C4-2B (cell line): Measurements from ENCODE around the gene PSMF1.
A peak's percentile ranks its signal among the peaks of the same experiment; 100 is the strongest.

ENCODE experiments used
- H3K27ac ChIP-seq: fragments of 450-650 bp; 2 replicates; pipeline ENCODE4 v1.5.1; 2017
- CTCF ChIP-seq: fragments of 450-650 bp; conservative IDR thresholded peaks from 2 replicates; pipeline ENCODE4 v1.5.1; 2017; ENCODE audit warnings: mild to moderate bottlenecking
- ZFX ChIP-seq: fragments of 450-650 bp; IDR thresholded peaks from 2 replicates; pipeline ENCODE4 v1.6.1; 2017

The PSMF1 gene

GRCh38 chr20:1107176-1107575, 11.2 kb upstream of the PSMF1 start:
- no peak for TF ChIP-seq ZFX
- TF ChIP-seq CTCF: no peak
- no peak overlapping the region for H3K27ac ChIP-seq

GRCh38 chr20:1108437-1108920, 9.9 kb upstream of the PSMF1 start:
- no peak overlapping the region for H3K27ac ChIP-seq
- TF ChIP-seq CTCF (peak; percentile 80), ZFX (no peak)

- TF ChIP-seq CTCF: no peak
- no peak for TF ChIP-seq ZFX
These were observed 5.5 kb upstream of the PSMF1 start for GRCh38 chr20:1112908-1113307.

GRCh38 chr20:1118004-1118335, 432 bp upstream of the PSMF1 start:
- H3K27ac ChIP-seq: peak overlapping the region; percentile 85
- TF ChIP-seq ZFX (no peak), CTCF (no peak)

More at GRCh38 chr20:1112908-1113307, 5.5 kb upstream of the PSMF1 start:
- H3K27ac ChIP-seq: no peak overlapping the region

- H3K27ac ChIP-seq: peak overlapping the region; percentile 85
- TF ChIP-seq ZFX (no peak), CTCF (no peak)
These were observed 715 bp downstream of the PSMF1 start for GRCh38 chr20:1119128-1119505.

- TF ChIP-seq ZFX (no peak), CTCF (no peak)
- H3K27ac ChIP-seq: peak overlapping the region; percentile 85
These were observed 1.1 kb downstream of the PSMF1 start for GRCh38 chr20:1119524-1119923.

GRCh38 chr20:1121429-1121828, 3.0 kb downstream of the PSMF1 start:
- no peak overlapping the region; the same call in 1 of the 2 replicates for H3K27ac ChIP-seq
- TF ChIP-seq ZFX (no peak), CTCF (no peak)
